Measurements from ENCODE around the gene TAX1BP1. TPM values are rescaled to one million over a fixed set of nuclear protein-coding genes. Genes with fewer than 3 reads are reported as not detected.

Gene TAX1BP1
- total and polyA plus RNA-seq, 2 experiments from 2014 or later = 56.5 to 87.9 TPM

Other genes starting within 250 kb of the TAX1BP1 start
- 51.0 and 57.0 TPM in 2 replicates for gene HIBADH, start 77.3 kb upstream of the TAX1BP1 start, total RNA-seq (2014; rRNA removed; shearing (Covaris generic))
- 29.0 and 31.3 TPM in 2 replicates for gene HIBADH, start 77.3 kb upstream of the TAX1BP1 start, polyA plus RNA-seq (2016; fragmentation: Nextera tagmentation; extraction: Ambion mirVana)